Bladder microvascular endothelial cell (primary cell): ENCODE measurements around the gene AP5M1. TPM values are rescaled to one million over a fixed set of nuclear protein-coding genes. Genes with fewer than 3 reads are reported as not detected.

Experiments used
- total RNA-seq: library from RNA; depleted of rRNA; stranded (reverse); fragments of >200 nt; gene quantifications from 2 replicates; pipeline ENCODE4 v1.2.3, GENCODE V29; 2014

The AP5M1 gene
- total RNA-seq = 12.8 and 27.6 TPM in 2 replicates

GRCh38 chr14:57268161-57269069 lies at the start of gene AP5M1, which contains the start of gene EXOC5:
AP5M1 (plus strand) TSS chr14:57268971; CDS start chr14:57269315, 344 bp downstream.
EXOC5 (minus strand) TSS chr14:57268905; CDS start chr14:57268648, 257 bp downstream.

Other genes with a start within 250 kb of the AP5M1 start
- 33.4 and 67.2 TPM in 2 replicates for gene EXOC5, start 66 bp upstream of the AP5M1 start, total RNA-seq
- 16.0 and 22.8 TPM in 2 replicates for gene NAA30, start 121.6 kb downstream of the AP5M1 start, total RNA-seq
- gene CCDC198, start 224.9 kb downstream of the AP5M1 start, total RNA-seq = not detected in 2 replicates